ENCODE data around the gene TANC1. TPM values are rescaled to one million over a fixed set of nuclear protein-coding genes. Genes with fewer than 3 reads are reported as not detected.

The TANC1 gene
- total RNA-seq, 1 donor = 34.7 TPM

DNA sequence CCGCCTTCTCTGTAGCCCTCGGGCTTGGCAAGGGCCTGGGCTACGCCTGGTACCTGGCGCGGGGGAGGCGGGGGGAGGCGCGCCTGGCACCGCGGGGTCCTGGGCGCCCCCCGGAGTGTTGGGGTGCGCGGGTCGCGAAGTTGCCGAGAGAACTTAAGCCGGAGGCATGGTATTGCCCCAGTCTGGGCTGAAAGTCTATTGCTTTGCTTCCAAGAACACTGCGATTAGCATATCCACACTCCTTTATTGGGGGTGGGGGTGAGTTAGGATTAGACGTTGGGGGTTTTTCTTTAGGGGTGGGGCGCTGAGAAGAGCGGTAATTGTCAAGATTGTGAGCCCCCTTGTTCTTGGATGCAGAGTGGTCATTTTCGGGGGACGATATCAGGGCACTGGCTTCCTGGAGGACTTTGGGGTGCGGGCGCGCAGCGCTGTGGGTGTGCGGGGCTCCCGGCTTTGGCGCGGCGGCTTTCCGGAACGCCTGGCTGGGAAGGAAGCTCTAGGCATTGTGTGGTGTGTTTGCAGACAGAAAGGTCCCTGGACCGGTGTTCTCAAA, 798 bp downstream of the TANC1 start:
- peak; percentile 68 for DNase-seq (ENCODE audit: insufficient read length, low spot score, missing footprints)
- Histone ChIP-seq H3K27me3 (ENCODE audit: insufficient read depth, low read length) (no peaks in the 10 kb centered on the region), H3K4me3 (ENCODE audit: insufficient read depth, low read length) (peak overlapping the region; percentile 82), H3K4me2 (ENCODE audit: insufficient read depth, low read length) (peak overlapping the region; percentile 95), H2AFZ (ENCODE audit: low read length) (peak overlapping the region; percentile 87), H3K4me1 (ENCODE audit: insufficient read depth, low read length) (peaks cover 21% of the 10 kb centered on the region), H4K20me1 (ENCODE audit: insufficient read depth, low read length) (peaks cover 23% of the 10 kb centered on the region), H3K36me3 (ENCODE audit: insufficient read depth, low read length) (no peaks in the 10 kb centered on the region), H3K79me2 (ENCODE audit: insufficient read depth, low read length) (peaks cover 50% of the 10 kb centered on the region), H3K9me3 (ENCODE audit: low read depth, low read length) (no peaks in the 10 kb centered on the region), H3K27ac (ENCODE audit: low read depth, low read length) (peak overlapping the region; percentile 63)
- TF ChIP-seq CTCF (IDR thresholded peaks at IDR 0.05; ENCODE audit: extremely low read depth, low read depth, low read length) = no peak

DNA sequence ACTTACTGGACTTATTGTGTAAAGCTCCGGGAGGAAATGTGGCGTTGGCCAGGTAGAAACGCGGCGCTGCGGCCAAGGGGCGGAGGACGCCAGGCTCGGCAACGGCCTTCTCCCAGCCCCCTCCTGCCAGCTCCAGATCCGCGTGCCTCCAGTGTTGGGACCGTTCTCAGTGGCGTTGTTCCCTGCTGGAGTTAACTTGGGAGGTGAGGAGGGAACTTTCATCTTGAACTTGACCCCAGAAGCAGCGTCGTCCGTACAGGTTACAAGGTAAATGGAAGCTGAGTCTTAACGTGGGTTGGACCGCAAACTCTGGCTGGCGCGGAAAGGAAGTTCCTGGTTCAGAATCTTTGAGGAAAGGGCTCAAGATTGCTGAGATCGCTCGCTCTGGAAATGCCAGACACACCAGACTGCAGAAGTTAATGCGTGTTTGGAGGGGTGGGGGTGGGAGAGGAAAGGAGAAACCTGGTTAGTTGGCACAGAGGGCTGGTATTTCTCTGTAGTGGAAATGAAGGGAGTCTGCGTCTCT, 1.3 kb downstream of the TANC1 start:
- H4K20me1 ChIP-seq (ENCODE audit: insufficient read depth, low read length) = peaks cover 23% of the 10 kb centered on the region
- TF ChIP-seq CTCF (IDR thresholded peaks at IDR 0.05; ENCODE audit: extremely low read depth, low read depth, low read length) = no peak
- peaks cover 21% of the 10 kb centered on the region for H3K4me1 ChIP-seq (ENCODE audit: insufficient read depth, low read length)
- H3K27ac ChIP-seq (ENCODE audit: low read depth, low read length) = peak overlapping the region; percentile 63
- peaks cover 54% of the 10 kb centered on the region for H3K79me2 ChIP-seq (ENCODE audit: insufficient read depth, low read length)
- DNase-seq (ENCODE audit: insufficient read length, low spot score, missing footprints) = peak; percentile 66
- peak overlapping the region; percentile 82 for H3K4me3 ChIP-seq (ENCODE audit: insufficient read depth, low read length)
- H3K4me2 ChIP-seq (ENCODE audit: insufficient read depth, low read length) = peak overlapping the region; percentile 95
- no peaks in the 10 kb centered on the region for H3K9me3 ChIP-seq (ENCODE audit: low read depth, low read length)
- H2AFZ ChIP-seq (ENCODE audit: low read length) = peak overlapping the region; percentile 87
- H3K36me3 ChIP-seq (ENCODE audit: insufficient read depth, low read length) = no peaks in the 10 kb centered on the region
- H3K27me3 ChIP-seq (ENCODE audit: insufficient read depth, low read length) = no peaks in the 10 kb centered on the region

- Histone ChIP-seq H2AFZ (ENCODE audit: low read length) (peak overlapping the region; percentile 87), H3K27ac (ENCODE audit: low read depth, low read length) (peak overlapping the region; percentile 63), H4K20me1 (ENCODE audit: insufficient read depth, low read length) (peaks cover 26% of the 10 kb centered on the region), H3K4me1 (ENCODE audit: insufficient read depth, low read length) (peaks cover 22% of the 10 kb centered on the region), H3K36me3 (ENCODE audit: insufficient read depth, low read length) (no peaks in the 10 kb centered on the region), H3K4me2 (ENCODE audit: insufficient read depth, low read length) (peak overlapping the region; percentile 95), H3K27me3 (ENCODE audit: insufficient read depth, low read length) (no peaks in the 10 kb centered on the region), H3K9me3 (ENCODE audit: low read depth, low read length) (no peaks in the 10 kb centered on the region), H3K79me2 (ENCODE audit: insufficient read depth, low read length) (peaks cover 57% of the 10 kb centered on the region), H3K4me3 (ENCODE audit: insufficient read depth, low read length) (peak overlapping the region; percentile 82)
- peak; percentile 65 for DNase-seq (ENCODE audit: insufficient read length, low spot score, missing footprints)
- no peak for TF ChIP-seq CTCF (IDR thresholded peaks at IDR 0.05; ENCODE audit: extremely low read depth, low read depth, low read length)
Measured at GRCh38 chr2:158970241-158970751, 1.9 kb downstream of the TANC1 start.

DNA sequence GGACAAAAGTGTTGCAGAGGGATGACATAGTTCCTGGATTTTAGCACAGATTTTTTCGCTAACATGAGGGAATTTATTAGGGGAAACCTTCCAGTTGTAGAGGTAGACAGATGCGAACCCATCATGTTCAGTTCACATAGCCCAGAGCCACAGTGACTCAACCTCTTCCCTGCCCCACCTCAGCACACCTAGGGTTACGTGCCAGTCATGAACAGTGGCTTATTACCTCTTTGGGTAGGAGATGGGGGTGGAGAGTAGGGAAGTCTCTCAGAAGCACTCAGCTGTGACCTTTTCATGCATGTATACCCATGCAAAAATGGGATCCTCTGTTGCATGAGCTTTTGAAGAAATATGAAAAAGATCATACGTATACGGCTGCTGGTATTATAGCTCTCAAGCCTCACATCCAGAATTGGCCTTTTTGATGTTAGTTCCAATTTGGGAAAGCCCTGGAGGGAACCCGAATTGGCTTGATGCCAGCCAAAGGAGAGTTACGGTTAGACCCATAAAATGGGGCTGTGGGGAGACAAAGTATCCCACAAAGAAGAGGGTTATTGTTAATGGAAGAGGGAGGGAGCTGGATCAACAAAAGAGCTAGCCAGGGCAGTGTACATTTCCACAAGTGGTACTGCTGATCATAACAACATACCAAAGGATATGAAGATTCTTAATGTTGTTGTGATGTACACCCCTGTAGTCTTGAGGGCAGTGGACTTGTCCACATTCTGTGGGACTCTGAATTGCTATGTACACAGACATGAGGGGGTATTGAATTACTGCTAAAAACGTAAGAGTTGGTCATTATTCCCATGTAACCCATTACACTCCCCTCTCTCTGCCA, 4.9 kb downstream of the TANC1 start:
- peaks cover 77% of the 10 kb centered on the region for H3K79me2 ChIP-seq (ENCODE audit: insufficient read depth, low read length)
- H2AFZ ChIP-seq (ENCODE audit: low read length) = no peak overlapping the region
- H3K27me3 ChIP-seq (ENCODE audit: insufficient read depth, low read length) = no peaks in the 10 kb centered on the region
- no peak for TF ChIP-seq CTCF (IDR thresholded peaks at IDR 0.05; ENCODE audit: extremely low read depth, low read depth, low read length)
- H3K36me3 ChIP-seq (ENCODE audit: insufficient read depth, low read length) = no peaks in the 10 kb centered on the region
- peaks cover 16% of the 10 kb centered on the region for H3K4me1 ChIP-seq (ENCODE audit: insufficient read depth, low read length)
- H3K4me3 ChIP-seq (ENCODE audit: insufficient read depth, low read length) = no peak overlapping the region
- H3K27ac ChIP-seq (ENCODE audit: low read depth, low read length) = no peak overlapping the region
- DNase-seq (ENCODE audit: insufficient read length, low spot score, missing footprints) = peak; percentile 47
- no peak overlapping the region for H3K4me2 ChIP-seq (ENCODE audit: insufficient read depth, low read length)
- peaks cover 36% of the 10 kb centered on the region for H4K20me1 ChIP-seq (ENCODE audit: insufficient read depth, low read length)
- H3K9me3 ChIP-seq (ENCODE audit: low read depth, low read length) = no peaks in the 10 kb centered on the region

Measured in osteoblast (primary cell).